CD14-positive monocyte (primary cell): ENCODE results near the gene UROC1. TPM values are rescaled to one million over a fixed set of nuclear protein-coding genes. Genes with fewer than 3 reads are reported as not detected.

ENCODE experiments used
- DNase-seq, 3 donors: peaks; one replicate each; pipeline ENCODE4 v3.0.0-alpha.2; 2011 to 2022
- H2AFZ ChIP-seq: 2 replicates; pipeline ENCODE4 v1.6.0; 2012; ENCODE audit warnings: mild to moderate bottlenecking, low read depth, low read length, inconsistent platforms; ENCODE audit not compliant: insufficient read depth, poor library complexity, severe bottlenecking
- H3K27ac ChIP-seq, 2 donors: 1 replicate in 1 of 2; 2 replicates in 1 of 2; pipeline ENCODE4 v1.5.1; 2012 to 2013; ENCODE audit warnings: low read length in 2 of 2, control low read depth in 1 of 2, inconsistent platforms in 1 of 2, low read depth in 1 of 2, mild to moderate bottlenecking in 1 of 2
- H3K27me3 ChIP-seq, 2 donors: one replicate each; pipeline versions ENCODE4 v1.6.0 to v1.6.1; 2011 to 2013; ENCODE audit warnings: low read length in 2 of 2; ENCODE audit not compliant: control insufficient read depth in 2 of 2, insufficient read depth in 2 of 2
- H3K36me3 ChIP-seq, 2 donors: replicated peaks in 1 of 2; 1 replicate in 1 of 2; 2 replicates in 1 of 2; pipeline versions ENCODE4 v1.5.1 to v1.6.1; 2012 to 2013; ENCODE audit warnings: low read length in 2 of 2, control low read depth in 1 of 2, inconsistent platforms in 1 of 2, mild to moderate bottlenecking in 1 of 2; ENCODE audit not compliant: insufficient read depth in 2 of 2, control insufficient read depth in 1 of 2
- H3K4me1 ChIP-seq, 2 donors: 1 replicate in 1 of 2; 2 replicates in 1 of 2; pipeline versions ENCODE4 v1.5.1 to v1.6.1; 2012 to 2013; ENCODE audit warnings: low read length in 2 of 2, control low read depth in 1 of 2, inconsistent platforms in 1 of 2, mild to moderate bottlenecking in 1 of 2, moderate library complexity in 1 of 2; ENCODE audit not compliant: insufficient read depth in 2 of 2, control insufficient read depth in 1 of 2
- H3K4me2 ChIP-seq: replicated peaks from 2 replicates; pipeline ENCODE3; 2012; ENCODE audit warnings: low read length, moderate library complexity, mild to moderate bottlenecking; ENCODE audit not compliant: poor library complexity, severe bottlenecking; ENCODE audit errors: extremely low read depth
- H3K4me3 ChIP-seq, 3 experiments: fragments of 200-600 bp in 1 of 3; sonication (generic) in 1 of 3; replicated peaks in 1 of 3; 1 replicate in 2 of 3; 2 replicates in 1 of 3; pipeline ENCODE4 v1.5.1; 2011 to 2013; ENCODE audit warnings: low read length in 3 of 3, mild to moderate bottlenecking in 3 of 3, control low read depth in 2 of 3, low read depth in 2 of 3, inconsistent platforms in 1 of 3, moderate library complexity in 1 of 3
- H3K79me2 ChIP-seq: 2 replicates; pipeline ENCODE4 v1.6.0; 2012; ENCODE audit warnings: mild to moderate bottlenecking, control low read depth, inconsistent platforms, low read length, moderate library complexity; ENCODE audit not compliant: insufficient read depth
- H3K9ac ChIP-seq: 2 replicates; pipeline ENCODE4 v1.6.0; 2017; ENCODE audit warnings: low read length, mild to moderate bottlenecking; ENCODE audit not compliant: insufficient read depth, poor library complexity, severe bottlenecking
- H3K9me3 ChIP-seq, 2 donors: replicated peaks in 1 of 2; 1 replicate in 1 of 2; 2 replicates in 1 of 2; pipeline versions ENCODE4 v1.5.1 to v1.6.1; 2012 to 2013; ENCODE audit warnings: low read length in 2 of 2, control low read depth in 1 of 2; ENCODE audit not compliant: control insufficient read depth in 1 of 2, insufficient read depth in 1 of 2
- H4K20me1 ChIP-seq: 2 replicates; pipeline ENCODE4 v1.6.0; 2012; ENCODE audit warnings: mild to moderate bottlenecking, low read length, control low read depth, moderate library complexity; ENCODE audit not compliant: insufficient read depth
- H3K27ac Mint-ChIP-seq, 7 donors: one replicate each; pipeline ENCODE4 v1.8.0; 2020; ENCODE audit warnings: mild to moderate bottlenecking in 7 of 7, mixed read lengths in 7 of 7, moderate library complexity in 6 of 7, inconsistent platforms in 2 of 7
- H3K27me3 Mint-ChIP-seq, 3 donors: one replicate each; pipeline ENCODE4 v1.8.0; 2021 to 2022; ENCODE audit warnings: low read depth in 3 of 3, mild to moderate bottlenecking in 3 of 3, mixed read lengths in 3 of 3, moderate library complexity in 3 of 3, inconsistent platforms in 1 of 3
- H3K36me3 Mint-ChIP-seq, 2 donors: one replicate each; pipeline ENCODE4 v1.8.0; 2020; ENCODE audit warnings: mixed read lengths in 2 of 2, inconsistent platforms in 1 of 2, mild to moderate bottlenecking in 1 of 2
- H3K4me1 Mint-ChIP-seq: one replicate; pipeline ENCODE4 v1.8.0; 2020; ENCODE audit warnings: mild to moderate bottlenecking, mixed read lengths
- H3K4me3 Mint-ChIP-seq, 2 donors: one replicate each; pipeline ENCODE4 v1.8.0; 2020; ENCODE audit warnings: mild to moderate bottlenecking in 2 of 2, mixed read lengths in 2 of 2, moderate library complexity in 1 of 2
- H3K9me3 Mint-ChIP-seq, 7 donors: one replicate each; pipeline ENCODE4 v1.8.0; 2020 to 2022; ENCODE audit warnings: mixed read lengths in 7 of 7, mild to moderate bottlenecking in 6 of 7, moderate library complexity in 6 of 7, inconsistent platforms in 2 of 7
- WGBS: methylation state at CpG from one replicate; pipeline ENCODE4 v1.1.5; 2013; ENCODE audit warnings: missing lambda C conversion rate; ENCODE audit not compliant: insufficient coverage; 5-methylcytosine and 5-hydroxymethylcytosine counted together
- intact Hi-C, 2 donors: fragments of 100-400 bp; cut with micrococcal nuclease; formaldehyde crosslinking; loops; one replicate each; pipeline versions ENCODE4 v1.15.0 to v1.15.1; 2023
- polyA plus RNA-seq, 3 donors: library from polyadenylated mRNA; depleted of rRNA in 1 of 3; unstranded in 2 of 3; stranded (reverse) in 1 of 3; fragments of 300-500 nt in 2 of 3; fragments of >200 nt in 1 of 3; fragmentation: Illumina TruSeq in 2 of 3; gene quantifications; 1 replicate in 2 of 3; 2 replicates in 1 of 3; pipeline ENCODE4 v1.2.3, GENCODE V29; 2012 to 2021
- TF ChIP-seq, protein P1 (sequence below): fragments of 200-600 bp; IDR thresholded peaks from one replicate; pipeline ENCODE4 v1.8.0; 2022; ENCODE audit warnings: antibody characterized with exemption, mild to moderate bottlenecking

UROC1 gene
- polyA plus RNA-seq, 3 donors = not detected

DNA sequence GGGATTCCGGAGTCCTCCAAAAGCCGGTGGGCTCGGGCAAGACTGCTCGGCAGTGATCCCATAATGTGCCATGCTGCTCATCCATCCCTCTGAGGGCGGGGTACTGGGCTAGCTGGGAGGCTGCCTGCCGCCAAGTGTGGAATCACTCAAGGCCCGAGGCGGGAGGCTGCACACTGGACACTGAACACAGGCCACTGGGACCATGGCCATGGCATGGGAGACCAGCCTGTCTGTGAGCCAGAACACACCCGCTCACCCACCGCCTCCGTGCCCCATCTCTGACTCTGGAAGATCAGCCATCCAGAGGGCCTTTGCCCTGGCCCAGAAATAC lies 39.8 kb upstream of the UROC1 start:
- no peak overlapping the region for H3K27ac Mint-ChIP-seq
- WGBS = 97% methylated on average over 11 of the region's 11 CpGs
- intact Hi-C loops = no loop called here

DNA sequence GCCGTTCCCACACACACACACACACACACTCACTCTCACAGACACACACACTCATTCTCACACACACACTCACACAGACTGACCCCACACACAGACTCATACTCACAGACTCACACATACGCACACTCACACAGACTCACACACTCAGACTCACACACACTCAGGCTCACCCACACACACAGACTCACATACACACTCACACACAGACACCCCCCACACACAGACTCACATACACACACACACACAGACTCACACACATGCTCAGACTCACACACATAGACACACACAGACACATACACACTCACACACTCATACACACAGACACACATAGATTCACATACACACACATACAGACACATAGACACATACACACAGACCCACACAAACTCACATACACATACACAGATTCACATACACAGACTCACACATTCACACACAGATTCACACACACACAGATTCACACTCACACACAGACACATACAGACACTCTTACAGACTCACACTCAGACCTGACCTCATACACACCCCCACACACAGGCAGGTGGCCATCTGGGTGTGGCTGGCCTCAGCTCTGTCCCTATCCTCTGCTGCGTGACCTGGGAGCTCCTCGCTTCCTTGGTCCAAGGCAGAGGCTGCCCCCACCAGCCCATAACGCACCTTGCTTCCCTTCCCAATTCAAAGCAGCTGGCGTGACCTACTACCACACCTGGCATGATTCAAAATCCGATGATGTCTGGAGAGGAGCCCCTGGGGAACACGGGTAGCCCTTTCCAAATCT lies 39.3 kb upstream of the UROC1 start:
- Mint-ChIP-seq H3K4me3 (no peak overlapping the region), H3K27ac (no peak overlapping the region), H3K4me1 (no peaks in the 10 kb centered on the region), H3K9me3 (peaks cover 0 to 2% (median 0%) of the 10 kb centered on the region in 7 donors), H3K27me3 (peaks cover 0 to 8% (median 2%) of the 10 kb centered on the region in 3 donors), H3K36me3 (no peaks in the 10 kb centered on the region)
- DNase-seq = peak in 1 of 3 donors; percentile 0
- 96% methylated on average over 8 of the region's 8 CpGs for WGBS
- Histone ChIP-seq H3K27me3 (no peaks in the 10 kb centered on the region), H3K9ac (no peak overlapping the region), H3K36me3 (no peaks in the 10 kb centered on the region), H2AFZ (no peak overlapping the region), H3K27ac (no peak overlapping the region), H3K4me1 (no peaks in the 10 kb centered on the region), H3K9me3 (no peaks in the 10 kb centered on the region), H3K79me2 (no peaks in the 10 kb centered on the region), H3K4me3 (no peak overlapping the region), H4K20me1 (no peaks in the 10 kb centered on the region), H3K4me2 (no peak overlapping the region)
- intact Hi-C loops = no loop called here
- TF ChIP-seq, protein P1, sequence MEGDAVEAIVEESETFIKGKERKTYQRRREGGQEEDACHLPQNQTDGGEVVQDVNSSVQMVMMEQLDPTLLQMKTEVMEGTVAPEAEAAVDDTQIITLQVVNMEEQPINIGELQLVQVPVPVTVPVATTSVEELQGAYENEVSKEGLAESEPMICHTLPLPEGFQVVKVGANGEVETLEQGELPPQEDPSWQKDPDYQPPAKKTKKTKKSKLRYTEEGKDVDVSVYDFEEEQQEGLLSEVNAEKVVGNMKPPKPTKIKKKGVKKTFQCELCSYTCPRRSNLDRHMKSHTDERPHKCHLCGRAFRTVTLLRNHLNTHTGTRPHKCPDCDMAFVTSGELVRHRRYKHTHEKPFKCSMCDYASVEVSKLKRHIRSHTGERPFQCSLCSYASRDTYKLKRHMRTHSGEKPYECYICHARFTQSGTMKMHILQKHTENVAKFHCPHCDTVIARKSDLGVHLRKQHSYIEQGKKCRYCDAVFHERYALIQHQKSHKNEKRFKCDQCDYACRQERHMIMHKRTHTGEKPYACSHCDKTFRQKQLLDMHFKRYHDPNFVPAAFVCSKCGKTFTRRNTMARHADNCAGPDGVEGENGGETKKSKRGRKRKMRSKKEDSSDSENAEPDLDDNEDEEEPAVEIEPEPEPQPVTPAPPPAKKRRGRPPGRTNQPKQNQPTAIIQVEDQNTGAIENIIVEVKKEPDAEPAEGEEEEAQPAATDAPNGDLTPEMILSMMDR = no peak

More for the DNA sequence above, 39.8 kb upstream of the UROC1 start:
- H3K4me3 ChIP-seq = no peak overlapping the region
- TF ChIP-seq, protein P1 = no peak
- no peak overlapping the region for H3K9ac ChIP-seq
- no peaks in the 10 kb centered on the region for H3K9me3 ChIP-seq
- no peaks in the 10 kb centered on the region for H3K79me2 ChIP-seq
- no peak for DNase-seq
- no peaks in the 10 kb centered on the region for H3K36me3 Mint-ChIP-seq
- H2AFZ ChIP-seq = no peak overlapping the region
- H4K20me1 ChIP-seq = no peaks in the 10 kb centered on the region
- no peaks in the 10 kb centered on the region for H3K36me3 ChIP-seq
- H3K4me1 ChIP-seq = no peaks in the 10 kb centered on the region
- H3K4me3 Mint-ChIP-seq = no peak overlapping the region
- no peak overlapping the region for H3K27ac ChIP-seq
- peaks cover 0 to 8% (median 2%) of the 10 kb centered on the region in 3 donors for H3K27me3 Mint-ChIP-seq
- no peaks in the 10 kb centered on the region for H3K4me1 Mint-ChIP-seq
- H3K4me2 ChIP-seq = no peak overlapping the region
- H3K27me3 ChIP-seq = no peaks in the 10 kb centered on the region
- H3K9me3 Mint-ChIP-seq = peaks cover 0 to 2% (median 0%) of the 10 kb centered on the region in 7 donors
